GM18873 (cell line): Measurements from ENCODE around the gene CLHC1.
"Not testable (repeated sequence)": the region's sequence is repeated elsewhere in the genome, so short reads cannot be mapped to it uniquely, and the experiment has no call there.

Experiments used
- ATAC-seq: cut with Tn5 transposase; IDR thresholded peaks from one replicate; pipeline ENCODE4 v1.9.1; 2021; ENCODE audit warnings: mild to moderate bottlenecking, moderate library complexity, moderate number of reproducible peaks; ENCODE audit not compliant: unreplicated experiment, low FRiP score

The CLHC1 gene

GRCh38 chr2:55138014-55138881 lies 93.8 kb downstream of the CLHC1 start:
- no peak for ATAC-seq

- no peak for ATAC-seq
Observed at GRCh38 chr2:55137024-55137958, 94.8 kb downstream of the CLHC1 start.

- no peak for ATAC-seq
Observed at GRCh38 chr2:55136138-55136541, 96.0 kb downstream of the CLHC1 start.

GRCh38 chr2:55135491-55135890 lies 96.6 kb downstream of the CLHC1 start:
- ATAC-seq, result no peak

- no peak for ATAC-seq
Observed at GRCh38 chr2:55134316-55134706, 97.8 kb downstream of the CLHC1 start.

GRCh38 chr2:55133467-55134315 lies 98.4 kb downstream of the CLHC1 start:
- peak; percentile 89 for ATAC-seq

GRCh38 chr2:55130849-55131248 lies 101.2 kb downstream of the CLHC1 start:
- ATAC-seq, result no peak

- not testable (repeated sequence) for ATAC-seq
Observed at GRCh38 chr2:55126643-55127042, 105.5 kb downstream of the CLHC1 start.
